GM23338 (cell line): Measurements from ENCODE around the gene CYP3A7. TPM values are rescaled to one million over a fixed set of nuclear protein-coding genes. Genes with fewer than 3 reads are reported as not detected.
"Not testable (repeated sequence)": the region's sequence is repeated elsewhere in the genome, so short reads cannot be mapped to it uniquely, and the experiment has no call there.

Source experiments
- ATAC-seq: fragments of 200-7000 bp; cut with Tn5 transposase; 3 replicates; pipeline ENCODE4 v1.9.1; 2020
- DNase-seq: peaks from one replicate; pipeline ENCODE4 v3.0.0-alpha.2; 2015; ENCODE audit warnings: low spot score
- H2AFZ ChIP-seq: fragments of 200-600 bp; sonication (generic); 2 replicates; pipeline ENCODE4 v1.8.0; 2016; ENCODE audit warnings: antibody characterized with exemption, mild to moderate bottlenecking, moderate library complexity
- H3F3A ChIP-seq: fragments of 200-600 bp; sonication (generic); replicated peaks from 2 replicates; pipeline ENCODE4 v1.8.0; 2017; ENCODE audit warnings: antibody characterized with exemption, mixed run types, low read depth
- H3K27ac ChIP-seq: fragments of 200-600 bp; sonication (generic); 2 replicates; pipeline ENCODE4 v1.6.1; 2016; ENCODE audit warnings: low read depth
- H3K27me3 ChIP-seq: fragments of 200-600 bp; sonication (generic); 2 replicates; pipeline ENCODE4 v1.8.0; 2016; ENCODE audit warnings: mild to moderate bottlenecking, mixed run types, moderate library complexity; ENCODE audit not compliant: insufficient read depth
- H3K36me3 ChIP-seq: fragments of 200-600 bp; sonication (generic); 2 replicates; pipeline ENCODE4 v1.8.0; 2016; ENCODE audit warnings: mild to moderate bottlenecking; ENCODE audit not compliant: insufficient read depth
- H3K4me1 ChIP-seq: fragments of 200-600 bp; sonication (generic); 2 replicates; pipeline ENCODE4 v1.8.0; 2016; ENCODE audit warnings: mild to moderate bottlenecking, moderate library complexity; ENCODE audit not compliant: insufficient read depth
- H3K4me2 ChIP-seq: fragments of 200-600 bp; sonication (generic); 2 replicates; pipeline ENCODE4 v1.7.1; 2017; ENCODE audit warnings: mixed run types
- H3K4me3 ChIP-seq: fragments of 200-600 bp; sonication (generic); 2 replicates; pipeline ENCODE4 v1.6.1; 2016; ENCODE audit warnings: mixed run types
- H3K79me2 ChIP-seq: fragments of 200-600 bp; sonication (generic); replicated peaks from 2 replicates; pipeline ENCODE4 v1.8.0; 2017; ENCODE audit warnings: mild to moderate bottlenecking; ENCODE audit not compliant: insufficient read depth
- H3K9me2 ChIP-seq: fragments of 200-600 bp; sonication (generic); 2 replicates; pipeline ENCODE4 v1.8.0; 2017; ENCODE audit not compliant: insufficient read depth
- H4K20me1 ChIP-seq: fragments of 200-600 bp; sonication (generic); replicated peaks from 2 replicates; pipeline ENCODE4 v1.8.0; 2017; ENCODE audit warnings: mild to moderate bottlenecking; ENCODE audit not compliant: insufficient read depth
- H3K27ac Mint-ChIP-seq: 2 replicates; pipeline ENCODE4 v1.8.0; 2020; ENCODE audit warnings: inconsistent platforms, mild to moderate bottlenecking, moderate library complexity, mixed read lengths
- H3K27me3 Mint-ChIP-seq: 3 replicates; pipeline ENCODE4 v1.8.0; 2022; ENCODE audit warnings: low read depth, mild to moderate bottlenecking, moderate library complexity, mixed read lengths, inconsistent platforms; ENCODE audit not compliant: insufficient read depth, poor library complexity
- H3K36me3 Mint-ChIP-seq: 3 replicates; pipeline ENCODE4 v1.8.0; 2021; ENCODE audit warnings: low read depth, mild to moderate bottlenecking, inconsistent platforms, moderate library complexity, mixed read lengths
- H3K4me1 Mint-ChIP-seq: 3 replicates; pipeline ENCODE4 v1.8.0; 2020; ENCODE audit warnings: mild to moderate bottlenecking, inconsistent platforms, mixed read lengths
- H3K4me3 Mint-ChIP-seq: 3 replicates; pipeline ENCODE4 v1.8.0; 2021; ENCODE audit warnings: moderate library complexity, mild to moderate bottlenecking, inconsistent platforms, mixed read lengths
- H3K9me3 Mint-ChIP-seq: 3 replicates; pipeline ENCODE4 v1.8.0; 2020; ENCODE audit warnings: moderate library complexity, mild to moderate bottlenecking, inconsistent platforms, mixed read lengths
- JUNB ChIP-seq: IDR thresholded peaks from one replicate; pipeline ENCODE4 v1.6.1; 2016; ENCODE audit warnings: antibody characterized with exemption; ENCODE audit not compliant: unreplicated experiment
- STAT1 ChIP-seq: IDR thresholded peaks from one replicate; pipeline ENCODE4 v1.6.1; 2016; ENCODE audit warnings: antibody characterized with exemption; ENCODE audit not compliant: unreplicated experiment
- ZNF331 ChIP-seq: fragments of 250-450 bp; sonication (Bioruptor Pico); IDR thresholded peaks from 2 replicates; pipeline ENCODE4 v1.5.0; 2020; ENCODE audit warnings: low read depth, mild to moderate bottlenecking, moderate library complexity
- ZNF462 ChIP-seq: fragments of 250-450 bp; sonication (Bioruptor Pico); IDR thresholded peaks from 2 replicates; pipeline ENCODE4 v1.5.0; 2020; ENCODE audit warnings: mild to moderate bottlenecking, moderate library complexity
- polyA plus RNA-seq: library from polyadenylated mRNA; unstranded; fragments of >200 nt; fragmentation: Nextera tagmentation; extraction: Ambion mirVana; gene quantifications from 2 replicates; pipeline ENCODE4 v1.2.1, GENCODE V29; 2016
- total RNA-seq: library from RNA; depleted of rRNA; stranded (reverse); fragments of >200 nt; shearing (Covaris generic); gene quantifications from 2 replicates; pipeline ENCODE4 v1.2.3, GENCODE V29; 2014
- TF ChIP-seq, protein P1 (sequence below), 2 experiments: fragments of 200-600 bp in 1 of 2; sonication (generic) in 1 of 2; conservative IDR thresholded peaks; 2 replicates each; pipeline versions ENCODE4 v1.5.1 to v1.6.1; 2016 to 2017; ENCODE audit warnings: antibody characterized with exemption in 2 of 2, low read depth in 2 of 2, mild to moderate bottlenecking in 2 of 2, moderate library complexity in 1 of 2

The CYP3A7 gene
- total and polyA plus RNA-seq, 2 experiments from 2014 or later, result 0.19 TPM; not detected in 1

- TF ChIP-seq, protein P1, sequence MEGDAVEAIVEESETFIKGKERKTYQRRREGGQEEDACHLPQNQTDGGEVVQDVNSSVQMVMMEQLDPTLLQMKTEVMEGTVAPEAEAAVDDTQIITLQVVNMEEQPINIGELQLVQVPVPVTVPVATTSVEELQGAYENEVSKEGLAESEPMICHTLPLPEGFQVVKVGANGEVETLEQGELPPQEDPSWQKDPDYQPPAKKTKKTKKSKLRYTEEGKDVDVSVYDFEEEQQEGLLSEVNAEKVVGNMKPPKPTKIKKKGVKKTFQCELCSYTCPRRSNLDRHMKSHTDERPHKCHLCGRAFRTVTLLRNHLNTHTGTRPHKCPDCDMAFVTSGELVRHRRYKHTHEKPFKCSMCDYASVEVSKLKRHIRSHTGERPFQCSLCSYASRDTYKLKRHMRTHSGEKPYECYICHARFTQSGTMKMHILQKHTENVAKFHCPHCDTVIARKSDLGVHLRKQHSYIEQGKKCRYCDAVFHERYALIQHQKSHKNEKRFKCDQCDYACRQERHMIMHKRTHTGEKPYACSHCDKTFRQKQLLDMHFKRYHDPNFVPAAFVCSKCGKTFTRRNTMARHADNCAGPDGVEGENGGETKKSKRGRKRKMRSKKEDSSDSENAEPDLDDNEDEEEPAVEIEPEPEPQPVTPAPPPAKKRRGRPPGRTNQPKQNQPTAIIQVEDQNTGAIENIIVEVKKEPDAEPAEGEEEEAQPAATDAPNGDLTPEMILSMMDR (conservative IDR thresholded peaks at IDR 0.05; ENCODE audit: low read depth in 2 of 2), result no peak
- peak; percentile 18 for TF ChIP-seq JUNB
Measured at GRCh38 chr7:99693427-99694200, 41.4 kb downstream of the CYP3A7 start (continued).

- Mint-ChIP-seq H3K36me3 (no peaks in the 10 kb centered on the region), H3K9me3 (peaks cover 6% of the 10 kb centered on the region; the same call in 2 of the 3 replicates), H3K27me3 (no peaks in the 10 kb centered on the region), H3K4me1 (peaks cover 18% of the 10 kb centered on the region), H3K4me3 (no peak overlapping the region), H3K27ac (no peak overlapping the region)
- no peaks in the 10 kb centered on the region for H3K79me2 ChIP-seq
- ATAC-seq (no peak), DNase-seq (no peak)
- H3K27ac ChIP-seq, result no peak overlapping the region
- H3K4me2 ChIP-seq, result peak overlapping the region; percentile 58
- no peaks in the 10 kb centered on the region for H3K36me3 ChIP-seq
- H3F3A ChIP-seq, result no peaks in the 10 kb centered on the region
- TF ChIP-seq, protein P1 (conservative IDR thresholded peaks at IDR 0.05; ENCODE audit: low read depth in 2 of 2), result peak in 1 of 2 experiments; percentile 38; a peak in 2 of 4 replicates
- TF ChIP-seq STAT1, result no peak
- TF ChIP-seq ZNF462 (CRISPR knock-in tag), result no peak
- no peak for TF ChIP-seq ZNF331 (CRISPR knock-in tag)
- H3K4me1 ChIP-seq, result peaks cover 12% of the 10 kb centered on the region
- H4K20me1 ChIP-seq, result no peaks in the 10 kb centered on the region
- no peaks in the 10 kb centered on the region for H3K9me2 ChIP-seq
- no peak overlapping the region for H3K4me3 ChIP-seq
- H2AFZ ChIP-seq, result peak overlapping the region; percentile 82
- no peaks in the 10 kb centered on the region for H3K27me3 ChIP-seq
Measured at GRCh38 chr7:99693100-99693426, 41.9 kb downstream of the CYP3A7 start.

DNA sequence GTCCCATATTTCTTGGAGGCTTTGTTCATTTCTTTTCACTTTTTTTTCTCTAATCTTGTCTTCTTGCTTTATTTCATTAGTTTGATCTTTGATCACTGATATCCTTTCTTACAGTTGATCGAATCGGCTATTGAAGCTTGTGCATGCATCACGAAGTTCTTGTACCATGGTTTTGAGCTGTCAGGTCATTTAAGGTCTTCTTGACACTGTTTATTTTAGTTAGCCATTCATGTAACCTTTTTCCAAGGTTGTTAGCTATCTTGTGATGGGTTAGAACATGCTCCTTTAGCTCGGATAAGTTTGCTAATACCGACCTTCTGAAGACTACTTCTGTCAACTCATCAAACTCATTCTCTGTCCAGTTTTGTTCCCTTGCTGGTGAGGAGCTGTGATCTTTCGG, 42.4 kb downstream of the CYP3A7 start:
- not testable (repeated sequence) for H3K27ac ChIP-seq, DNase-seq, H3K9me2 ChIP-seq, H3K79me2 ChIP-seq, H3K36me3 Mint-ChIP-seq, H3F3A ChIP-seq, H3K9me3 Mint-ChIP-seq, H2AFZ ChIP-seq, ATAC-seq, H3K27ac Mint-ChIP-seq, H3K4me3 Mint-ChIP-seq, H3K27me3 ChIP-seq, H3K36me3 ChIP-seq, H3K4me2 ChIP-seq, H3K27me3 Mint-ChIP-seq, H4K20me1 ChIP-seq, H3K4me3 ChIP-seq
- peaks cover 12% of the 10 kb centered on the region for H3K4me1 ChIP-seq
- peaks cover 18% of the 10 kb centered on the region for H3K4me1 Mint-ChIP-seq
